H1 (cell line): ENCODE measurements around the gene GTF2IRD1. TPM values are rescaled to one million over a fixed set of nuclear protein-coding genes. Genes with fewer than 3 reads are reported as not detected.

Source experiments
- CTCF ChIA-PET: fragments of 300-600 bp; sonication (Branson Sonifier 250); formaldehyde crosslinking; loops from one replicate; lab custom pipeline; 2021; ENCODE audit not compliant: partially characterized antibody; lab: Charles Lee
- POLR2A ChIA-PET: fragments of 300-600 bp; sonication (Branson Sonifier 250); formaldehyde crosslinking; loops from one replicate; lab custom pipeline; 2021; ENCODE audit warnings: inconsistent platforms; ENCODE audit not compliant: partially characterized antibody; lab: Charles Lee
- DNase-seq, 2 experiments: peaks; one replicate each; pipeline versions ENCODE4 v3.0.0 to v3.0.0-alpha.2; 2010 to 2022; ENCODE audit warnings: low spot score in 2 of 2, low read depth in 1 of 2, mixed read lengths in 1 of 2
- FAIRE-seq: peaks from 2 replicates; lab custom pipeline; 2011; peaks lifted over from hg19 to GRCh38; lab: Jason Lieb, UNC
- H2AFZ ChIP-seq: 2 replicates; pipeline ENCODE4 v1.8.1; 2012; ENCODE audit warnings: low read length, inconsistent platforms
- H2AK5ac ChIP-seq: 2 replicates; pipeline ENCODE4 v1.6.1; 2013; ENCODE audit warnings: low read depth, low read length
- H2BK120ac ChIP-seq: replicated peaks from 2 replicates; pipeline ENCODE3; 2013; ENCODE audit warnings: low read depth, low read length, inconsistent platforms
- H2BK12ac ChIP-seq: 2 replicates; pipeline ENCODE4 v1.6.1; 2013; ENCODE audit warnings: low read depth, low read length
- H2BK15ac ChIP-seq: 2 replicates; pipeline ENCODE4 v1.6.1; 2013; ENCODE audit warnings: low read length
- H2BK20ac ChIP-seq: 2 replicates; pipeline ENCODE4 v1.6.1; 2013; ENCODE audit warnings: low read length
- H2BK5ac ChIP-seq: 2 replicates; pipeline ENCODE4 v1.6.1; 2013; ENCODE audit warnings: low read depth, low read length
- H3K14ac ChIP-seq: 2 replicates; pipeline ENCODE4 v1.6.1; 2013; ENCODE audit warnings: inconsistent platforms; ENCODE audit not compliant: insufficient read length
- H3K18ac ChIP-seq: 2 replicates; pipeline ENCODE4 v1.6.1; 2013; ENCODE audit warnings: low read length; ENCODE audit errors: extremely low read depth
- H3K23ac ChIP-seq: 2 replicates; pipeline ENCODE4 v1.6.1; 2013; ENCODE audit warnings: inconsistent platforms; ENCODE audit not compliant: insufficient read length
- H3K23me2 ChIP-seq: 2 replicates; pipeline ENCODE4 v1.6.1; 2013; ENCODE audit warnings: low read depth, low read length
- H3K27ac ChIP-seq: 2 replicates; pipeline ENCODE4 v1.6.1; 2011; ENCODE audit warnings: low read depth, low read length, inconsistent platforms
- H3K27me3 ChIP-seq, 4 experiments: replicated peaks in 1 of 4; 1 replicate in 1 of 4; 2 replicates in 3 of 4; pipeline versions ENCODE4 v1.6.1 to v1.8.1; 2011 to 2013; ENCODE audit warnings: low read length in 3 of 4, mild to moderate bottlenecking in 3 of 4, inconsistent platforms in 2 of 4, mixed read lengths in 2 of 4, moderate library complexity in 1 of 4; ENCODE audit not compliant: control insufficient read depth in 3 of 4, insufficient read depth in 3 of 4; ENCODE audit errors: extremely low read depth in 1 of 4
- H3K36me3 ChIP-seq, 4 experiments: 2 replicates each; pipeline versions ENCODE4 v1.6.1 to v1.8.1; 2011 to 2013; ENCODE audit warnings: mild to moderate bottlenecking in 4 of 4, low read length in 3 of 4, moderate library complexity in 2 of 4, control low read depth in 1 of 4, inconsistent platforms in 1 of 4; ENCODE audit not compliant: insufficient read depth in 4 of 4, control insufficient read depth in 2 of 4
- H3K4ac ChIP-seq: replicated peaks from 2 replicates; pipeline ENCODE3; 2013; ENCODE audit warnings: low read length, low read depth, mixed read lengths, inconsistent platforms; ENCODE audit not compliant: insufficient read length
- H3K4me1 ChIP-seq, 4 experiments: replicated peaks in 1 of 4; 1 replicate in 1 of 4; 2 replicates in 3 of 4; pipeline versions ENCODE4 v1.6.1 to v1.8.1; 2011 to 2013; ENCODE audit warnings: low read length in 3 of 4, inconsistent platforms in 2 of 4, mixed read lengths in 1 of 4; ENCODE audit not compliant: insufficient read depth in 4 of 4, control insufficient read depth in 3 of 4
- H3K4me2 ChIP-seq, 2 experiments: 2 replicates each; pipeline versions ENCODE4 v1.6.1 to v1.8.1; 2011 to 2013; ENCODE audit warnings: low read depth in 2 of 2, low read length in 2 of 2, control low read depth in 1 of 2, inconsistent platforms in 1 of 2, mild to moderate bottlenecking in 1 of 2; ENCODE audit not compliant: insufficient read depth in 1 of 2
- H3K4me3 ChIP-seq, 4 experiments: fragments of 200-600, 300-600 bp in 1 of 4; sonication (generic), shearing (Covaris generic), sonication (Bioruptor Twin) in 1 of 4; 2 replicates each; pipeline versions ENCODE4 v1.5.1 to v1.8.1; 2011 to 2016; ENCODE audit warnings: low read length in 4 of 4, low read depth in 3 of 4, control low read depth in 2 of 4, inconsistent platforms in 2 of 4, mild to moderate bottlenecking in 2 of 4, mixed read lengths in 1 of 4, moderate library complexity in 1 of 4; ENCODE audit not compliant: insufficient read depth in 2 of 4; ENCODE audit errors: extremely low read depth in 1 of 4
- H3K56ac ChIP-seq: replicated peaks from 2 replicates; pipeline ENCODE3; 2013; ENCODE audit warnings: low read depth, mild to moderate bottlenecking, mixed read lengths, low read length, inconsistent platforms; ENCODE audit not compliant: insufficient read length
- H3K79me1 ChIP-seq: 2 replicates; pipeline ENCODE4 v1.6.1; 2013; ENCODE audit warnings: low read depth, low read length, control low read depth
- H3K79me2 ChIP-seq, 2 experiments: 2 replicates each; pipeline versions ENCODE4 v1.6.1 to v1.8.1; 2012 to 2013; ENCODE audit warnings: low read length in 2 of 2, mild to moderate bottlenecking in 2 of 2, inconsistent platforms in 1 of 2; ENCODE audit not compliant: insufficient read depth in 2 of 2, control insufficient read depth in 1 of 2
- H3K9ac ChIP-seq, 4 experiments: replicated peaks in 1 of 4; 1 replicate in 1 of 4; 2 replicates in 3 of 4; pipeline versions ENCODE4 v1.6.1 to v1.8.1; 2011 to 2013; ENCODE audit warnings: low read depth in 3 of 4, low read length in 3 of 4, control low read depth in 2 of 4, mild to moderate bottlenecking in 2 of 4, moderate library complexity in 2 of 4, inconsistent platforms in 1 of 4; ENCODE audit errors: extremely low read depth in 1 of 4
- H3K9me3 ChIP-seq, 2 experiments: 2 replicates each; pipeline versions ENCODE4 v1.6.1 to v1.8.1; 2012 to 2013; ENCODE audit warnings: mild to moderate bottlenecking in 2 of 2, moderate library complexity in 2 of 2, control low read depth in 1 of 2, inconsistent platforms in 1 of 2, low read depth in 1 of 2, low read length in 1 of 2, mixed read lengths in 1 of 2; ENCODE audit not compliant: insufficient read depth in 2 of 2
- H4K20me1 ChIP-seq, 2 experiments: replicated peaks in 1 of 2; 2 replicates each; pipeline versions ENCODE3 to v1.8.1; 2011 to 2013; ENCODE audit warnings: inconsistent platforms in 2 of 2, low read length in 2 of 2, mild to moderate bottlenecking in 1 of 2; ENCODE audit not compliant: insufficient read depth in 2 of 2, control insufficient read depth in 1 of 2
- H4K5ac ChIP-seq: 2 replicates; pipeline ENCODE4 v1.6.1; 2013; ENCODE audit warnings: low read length, low read depth, mixed read lengths, inconsistent platforms; ENCODE audit not compliant: insufficient read length
- H4K8ac ChIP-seq: 2 replicates; pipeline ENCODE4 v1.8.0; 2013; ENCODE audit warnings: mild to moderate bottlenecking, moderate library complexity, low read length, inconsistent platforms; ENCODE audit not compliant: insufficient read depth; ENCODE audit errors: extremely low read depth
- H4K91ac ChIP-seq: replicated peaks from 2 replicates; pipeline ENCODE3; 2013; ENCODE audit warnings: low read length, mixed read lengths, inconsistent platforms; ENCODE audit not compliant: insufficient read length
- BACH1 ChIP-seq: IDR thresholded peaks from 2 replicates; pipeline ENCODE4 v1.6.1; 2012; ENCODE audit warnings: low read length, improper control_type of control experiment
- EP300 ChIP-seq, 2 experiments: IDR thresholded peaks; 1 replicate in 1 of 2; 2 replicates in 1 of 2; pipeline ENCODE4 v1.6.1; 2011 to 2012; ENCODE audit warnings: low read depth in 2 of 2, low read length in 2 of 2, mild to moderate bottlenecking in 2 of 2, borderline replicate concordance in 1 of 2, inconsistent platforms in 1 of 2, moderate library complexity in 1 of 2
- KDM1A ChIP-seq: fragments of 200-600, 300-600 bp; sonication (generic); IDR thresholded peaks from 2 replicates; pipeline ENCODE4 v1.7.1; 2016; ENCODE audit warnings: mild to moderate bottlenecking, low read length, borderline replicate concordance
- KDM4A ChIP-seq: IDR thresholded peaks from one replicate; pipeline ENCODE4 v1.7.1; 2012; ENCODE audit warnings: low read depth, mild to moderate bottlenecking, moderate library complexity, low read length, inconsistent platforms; ENCODE audit not compliant: severe bottlenecking
- POLR2AphosphoS5 ChIP-seq: IDR thresholded peaks from 2 replicates; pipeline ENCODE4 v1.6.1; 2011; ENCODE audit warnings: low read depth, low read length
- SAP30 ChIP-seq: fragments of 300-600 bp; sonication (generic); IDR thresholded peaks from 2 replicates; pipeline ENCODE4 v1.7.1; 2012; ENCODE audit warnings: low read length, moderate library complexity, mild to moderate bottlenecking, inconsistent platforms; ENCODE audit not compliant: insufficient read depth, insufficient replicate concordance
- WGBS, 2 experiments: shearing (Covaris generic) in 1 of 2; methylation state at CpG; one replicate each; pipeline versions ENCODE4 v1.1.6 to v1.1.7; 2013 to 2015; ENCODE audit warnings: low lambda C conversion rate in 2 of 2, mixed read lengths in 2 of 2, inconsistent platforms in 1 of 2, low coverage in 1 of 2, missing lambda C conversion rate in 1 of 2; ENCODE audit not compliant: insufficient replicate concordance in 2 of 2, insufficient coverage in 1 of 2, insufficient read length in 1 of 2; ENCODE audit errors: extremely low coverage in 1 of 2, missing lambda C conversion rate in 1 of 2; 5-methylcytosine and 5-hydroxymethylcytosine counted together
- polyA plus RNA-seq, 7 experiments: library from polyadenylated mRNA; depleted of rRNA in 3 of 7; stranded (reverse) in 5 of 7; unstranded in 2 of 7; fragments of >200 nt in 5 of 7; fragments of 200-250 nt in 2 of 7; gene quantifications; 1 replicate in 5 of 7; 2 replicates in 1 of 7; 4 replicates in 1 of 7; pipeline versions ENCODE4 v1.2.1 to v1.2.3, GENCODE V29; 2011 to 2013; ENCODE audit warnings: missing spikeins in 2 of 7, mixed read lengths in 2 of 7
- total RNA-seq: library from RNA; stranded (reverse); fragmentation: NEBNext Ultra II Directional; extraction: Animal tissue kit (Norgen Biotek cat#: 25700); gene quantifications from 2 replicates; pipeline ENCODE4 v1.2.1, GENCODE V29; 2021

The GTF2IRD1 gene
- total and polyA plus RNA-seq, 2 of the 8 experiments (the other 6 are each of a cell fraction or from before 2014, with no cell fraction given), result 27.4 to 45.4 TPM

GRCh38 chr7:74507538-74508319, 54.0 kb downstream of the GTF2IRD1 start:
- Histone ChIP-seq H2BK20ac (no peak overlapping the region), H3K27me3 (no peaks in the 10 kb centered on the region), H3K4ac (no peak overlapping the region), H2BK5ac (no peak overlapping the region), H3K23ac (no peak overlapping the region), H3K4me3 (no peak overlapping the region), H3K4me2 (no peak overlapping the region), H2BK12ac (no peak overlapping the region), H3K9me3 (no peaks in the 10 kb centered on the region), H3K79me1 (peaks cover 11% of the 10 kb centered on the region), H3K9ac (no peak overlapping the region), H3K56ac (no peak overlapping the region), H3K27ac (no peak overlapping the region), H2BK15ac (no peak overlapping the region), H4K20me1 (peaks cover 0 to 11% of the 10 kb centered on the region in 2 experiments), H4K91ac (no peak overlapping the region), H3K36me3 (peaks cover 0 to 18% (median 4%) of the 10 kb centered on the region in 4 experiments; a peak in 5 of 8 replicates), H3K79me2 (peaks cover 0 to 9% of the 10 kb centered on the region in 2 experiments; a peak in 3 of 4 replicates), H4K5ac (no peak overlapping the region), H3K4me1 (no peaks in the 10 kb centered on the region), H3K14ac (no peak overlapping the region), H3K18ac (no peak overlapping the region), H4K8ac (no peak overlapping the region), H2AFZ (no peak overlapping the region), H3K23me2 (no peaks in the 10 kb centered on the region), H2AK5ac (no peak overlapping the region), H2BK120ac (no peak overlapping the region)
- TF ChIP-seq SAP30 (no peak), BACH1 (no peak), POLR2AphosphoS5 (no peak), EP300 (IDR thresholded peaks at IDR 0.05; ENCODE audit: borderline replicate concordance in 1 of 2, low read depth in 2 of 2, low read length in 2 of 2) (no peak), KDM1A (peak; percentile 64; the same call in 1 of the 2 replicates), KDM4A (no peak)
- DNase-seq, result no peak
- 95% methylated on average over 19 of the region's 21 CpGs; no CpG with 5 or more reads in 1 of the 2 experiments for WGBS, 2 experiments
- no peak for FAIRE-seq
- ChIA-PET CTCF (interaction anchor here (0.7 to 1.6 kb wide), 2 partner anchors 57 to 232 kb away, joined by 3 read pairs; no protein-coding TSS in a partner anchor), POLR2A (interaction anchor here (0.7 to 1.9 kb wide), 3 partner anchors 9 to 48 kb away, joined by 3 to 7 read pairs (median 6); no protein-coding TSS in a partner anchor)
